Lower leg skin (tissue), 3 donors: ENCODE data around the gene MTMR3.

Experiments used
- CTCF ChIP-seq, 3 donors: fragments of 450-650 bp; IDR thresholded peaks; one replicate each; pipeline ENCODE4 v1.5.1; 2016; ENCODE audit warnings: antibody characterized with exemption in 3 of 3, mild to moderate bottlenecking in 3 of 3, moderate library complexity in 2 of 3
- POLR2A ChIP-seq, 2 donors: fragments of 450-650 bp; IDR thresholded peaks; one replicate each; pipeline ENCODE4 v1.6.1; 2016 to 2017; ENCODE audit warnings: antibody characterized with exemption in 2 of 2, mild to moderate bottlenecking in 1 of 2, moderate library complexity in 1 of 2

- TF ChIP-seq CTCF (IDR thresholded peaks at IDR 0.05) (no peak), POLR2A (IDR thresholded peaks at IDR 0.05) (no peak)
These were observed 63.2 kb downstream of the MTMR3 start for GRCh38 chr22:29946220-29946619.
